Mucosa of stomach (tissue), 1 donor: ENCODE measurements around the gene ANKS6.
"Not testable (repeated sequence)": the region's sequence is repeated elsewhere in the genome, so short reads cannot be mapped to it uniquely, and the experiment has no call there.

ENCODE experiments used
- H3K27me3 ChIP-seq: one replicate; pipeline ENCODE4 v1.7.0; 2013; ENCODE audit warnings: mild to moderate bottlenecking, low read length; ENCODE audit not compliant: control insufficient read depth, insufficient read depth
- H3K36me3 ChIP-seq: one replicate; pipeline ENCODE4 v1.7.0; 2013; ENCODE audit warnings: low read length; ENCODE audit not compliant: control insufficient read depth, insufficient read depth
- H3K4me1 ChIP-seq: one replicate; pipeline ENCODE4 v1.7.0; 2013; ENCODE audit warnings: mild to moderate bottlenecking, low read length; ENCODE audit not compliant: control insufficient read depth, insufficient read depth
- H3K4me3 ChIP-seq: one replicate; pipeline ENCODE4 v1.7.0; 2013; ENCODE audit warnings: low read length
- H3K9ac ChIP-seq: one replicate; pipeline ENCODE4 v1.7.0; 2013; ENCODE audit warnings: mild to moderate bottlenecking, low read length, moderate library complexity
- H3K9me3 ChIP-seq: one replicate; pipeline ENCODE4 v1.7.0; 2013; ENCODE audit warnings: mild to moderate bottlenecking, low read length, moderate library complexity; ENCODE audit not compliant: control insufficient read depth
- donor health status: Pancreatic carcinoma.

ANKS6 gene

GRCh38 chr9:98691890-98692289 is 104.5 kb downstream of the ANKS6 start:
- no peaks in the 10 kb centered on the region for H3K4me1 ChIP-seq
- no peaks in the 10 kb centered on the region for H3K9me3 ChIP-seq
- no peak overlapping the region for H3K4me3 ChIP-seq
- H3K9ac ChIP-seq = no peak overlapping the region
- H3K27me3 ChIP-seq = no peaks in the 10 kb centered on the region
- no peaks in the 10 kb centered on the region for H3K36me3 ChIP-seq

GRCh38 chr9:98690686-98691085 is 105.7 kb downstream of the ANKS6 start:
- H3K4me1 ChIP-seq = no peaks in the 10 kb centered on the region
- no peak overlapping the region for H3K9ac ChIP-seq
- H3K9me3 ChIP-seq = no peaks in the 10 kb centered on the region
- H3K4me3 ChIP-seq = no peak overlapping the region
- H3K36me3 ChIP-seq = no peaks in the 10 kb centered on the region
- no peaks in the 10 kb centered on the region for H3K27me3 ChIP-seq

GRCh38 chr9:98688710-98689495 is 107.5 kb downstream of the ANKS6 start:
- Histone ChIP-seq H3K4me1 (no peaks in the 10 kb centered on the region), H3K27me3 (no peaks in the 10 kb centered on the region), H3K9ac (no peak overlapping the region), H3K9me3 (no peaks in the 10 kb centered on the region), H3K36me3 (no peaks in the 10 kb centered on the region), H3K4me3 (no peak overlapping the region)

GRCh38 chr9:98687911-98688310 is 108.4 kb downstream of the ANKS6 start:
- Histone ChIP-seq H3K4me1 (no peaks in the 10 kb centered on the region), H3K4me3 (no peak overlapping the region), H3K9me3 (no peaks in the 10 kb centered on the region), H3K36me3 (no peaks in the 10 kb centered on the region), H3K27me3 (no peaks in the 10 kb centered on the region), H3K9ac (no peak overlapping the region)

- H3K9me3 ChIP-seq = no peaks in the 10 kb centered on the region
- H3K4me1 ChIP-seq = no peaks in the 10 kb centered on the region
- H3K36me3 ChIP-seq = no peaks in the 10 kb centered on the region
- no peak overlapping the region for H3K4me3 ChIP-seq
- H3K27me3 ChIP-seq = no peaks in the 10 kb centered on the region
- H3K9ac ChIP-seq = no peak overlapping the region
These were observed 109.1 kb downstream of the ANKS6 start for GRCh38 chr9:98686961-98687855.

GRCh38 chr9:98684816-98685215 is 111.5 kb downstream of the ANKS6 start:
- H3K9me3 ChIP-seq, H3K4me1 ChIP-seq, H3K27me3 ChIP-seq, H3K9ac ChIP-seq, H3K36me3 ChIP-seq, H3K4me3 ChIP-seq: not testable (repeated sequence)
